ENCODE results near the gene VWA5B1.

VWA5B1 gene

GRCh38 chr1:20366463-20367115, 75.9 kb downstream of the VWA5B1 start:
- DNase-seq (ENCODE audit: low spot score) = no peak

DNA sequence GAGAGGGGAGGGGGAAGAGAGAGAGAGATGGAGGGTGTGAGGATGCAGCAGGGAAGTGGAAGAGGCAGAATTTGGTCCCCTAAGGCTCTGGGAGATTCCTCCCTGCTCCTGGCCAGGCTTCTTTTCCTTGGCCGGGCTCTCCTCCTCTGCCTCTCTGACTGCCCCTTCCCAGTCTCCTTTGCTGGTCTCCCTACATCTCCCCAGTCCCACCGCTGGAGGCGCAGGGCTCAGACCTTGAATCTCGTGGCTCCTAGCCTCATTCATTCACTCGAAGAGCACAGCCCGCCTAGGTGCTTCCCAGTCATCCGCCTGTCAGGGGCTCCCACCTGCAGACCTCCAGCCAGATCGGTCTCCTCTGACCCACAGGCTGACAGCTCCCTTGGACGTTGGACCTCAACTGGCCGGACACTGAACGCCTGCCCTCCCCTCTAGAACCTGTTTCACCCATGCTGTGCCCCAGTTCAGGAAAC, 76.5 kb downstream of the VWA5B1 start:
- peak; percentile 14 for DNase-seq (ENCODE audit: low spot score)

DNA sequence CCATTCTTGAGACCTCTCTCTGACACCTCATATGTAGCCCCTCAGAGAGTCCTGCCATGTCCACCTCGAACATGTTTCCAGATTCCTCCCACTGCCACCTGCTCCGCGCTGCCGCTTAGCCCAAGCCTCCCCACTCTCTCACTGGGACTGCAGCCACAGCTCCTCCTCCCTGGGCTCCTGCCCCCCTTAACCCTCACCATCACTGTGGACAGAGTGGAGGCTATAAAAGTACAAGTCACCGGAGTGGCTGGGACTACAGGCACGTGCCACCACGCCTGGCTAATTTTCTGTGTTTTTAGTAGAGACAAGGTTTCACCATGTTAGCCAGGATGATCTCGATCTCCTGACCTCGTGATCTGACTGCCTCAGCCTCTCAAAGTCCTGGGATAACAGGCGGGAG, 77.0 kb downstream of the VWA5B1 start:
- no peak for DNase-seq (ENCODE audit: low spot score)

DNA sequence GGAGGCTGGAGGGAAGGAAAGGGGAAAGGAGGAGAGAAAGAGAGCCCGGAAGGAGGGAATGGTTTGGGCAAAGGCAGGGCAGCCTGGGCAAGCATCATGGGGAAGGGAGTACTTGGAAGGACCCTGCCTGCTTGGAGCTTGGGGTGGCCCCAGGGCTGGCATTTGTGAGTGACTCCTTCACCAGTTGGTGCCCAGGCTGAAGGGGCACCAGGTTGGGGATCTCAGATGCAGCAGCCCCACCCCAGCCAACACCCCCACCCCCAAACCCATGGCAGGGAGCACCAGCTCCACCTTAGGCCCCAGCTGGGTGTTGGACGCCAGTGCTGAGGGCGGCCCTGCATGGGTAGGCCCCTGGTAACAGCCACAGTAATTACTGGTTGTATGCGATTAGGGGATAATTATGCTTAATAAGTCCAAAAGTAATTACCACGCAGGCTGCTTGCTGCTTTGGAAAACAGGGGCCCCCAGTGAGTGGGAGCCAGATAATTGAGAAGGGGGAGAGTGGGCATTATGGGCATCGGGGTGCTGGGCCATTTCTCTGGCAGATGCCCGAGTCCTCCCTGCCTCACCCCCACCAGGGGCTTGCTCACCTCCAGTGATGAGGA, 78.3 kb downstream of the VWA5B1 start:
- DNase-seq (ENCODE audit: low spot score) = no peak

DNA sequence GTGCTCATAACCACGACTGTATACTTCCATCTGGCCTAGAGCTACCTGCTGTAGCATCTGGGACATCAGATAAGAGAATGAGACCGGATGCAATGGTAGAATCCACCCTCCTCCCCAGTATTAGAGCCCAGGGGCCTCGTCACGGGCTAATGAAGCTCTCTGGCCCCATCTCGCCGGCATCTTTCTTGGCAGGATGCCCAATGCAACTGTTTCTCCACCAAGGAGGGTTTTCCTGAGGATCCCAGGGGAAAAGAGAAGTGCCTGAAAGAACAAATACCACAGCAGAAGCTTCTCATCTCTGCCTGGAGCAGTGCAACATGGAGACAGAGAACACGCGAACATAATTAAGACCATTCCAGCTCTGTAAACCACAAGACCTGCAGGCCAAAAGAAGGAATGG, 80.0 kb downstream of the VWA5B1 start:
- DNase-seq (ENCODE audit: low spot score) = peak; percentile 15

DNA sequence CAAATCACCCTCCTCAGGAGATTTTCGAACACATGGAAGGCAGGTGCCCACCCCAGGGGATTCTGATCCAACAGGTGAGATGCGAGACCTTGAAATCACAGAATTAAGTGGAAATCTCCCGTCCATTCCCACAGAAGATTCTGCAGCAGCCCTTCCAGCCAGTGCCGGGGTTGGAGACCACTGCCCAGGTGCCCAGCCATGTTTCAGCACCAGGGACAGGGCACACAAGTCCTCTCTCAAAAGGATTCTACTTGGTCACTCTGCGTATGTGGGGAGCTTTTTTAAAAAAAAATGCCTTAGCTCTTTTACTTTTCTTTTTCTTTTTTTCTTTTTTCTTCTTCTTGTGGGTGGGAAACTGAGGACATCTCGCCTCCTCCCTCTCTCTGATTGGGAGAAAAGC, 80.7 kb downstream of the VWA5B1 start:
- peak; percentile 22 for DNase-seq (ENCODE audit: low spot score)

- peak; percentile 8 for DNase-seq (ENCODE audit: low spot score)
Measured at GRCh38 chr1:20371883-20372282, 81.2 kb downstream of the VWA5B1 start.

GRCh38 chr1:20372676-20373075, 82.0 kb downstream of the VWA5B1 start:
- no peak for DNase-seq (ENCODE audit: low spot score)

- DNase-seq (ENCODE audit: low spot score) = no peak
Measured at GRCh38 chr1:20373286-20373685, 82.6 kb downstream of the VWA5B1 start.

DNA sequence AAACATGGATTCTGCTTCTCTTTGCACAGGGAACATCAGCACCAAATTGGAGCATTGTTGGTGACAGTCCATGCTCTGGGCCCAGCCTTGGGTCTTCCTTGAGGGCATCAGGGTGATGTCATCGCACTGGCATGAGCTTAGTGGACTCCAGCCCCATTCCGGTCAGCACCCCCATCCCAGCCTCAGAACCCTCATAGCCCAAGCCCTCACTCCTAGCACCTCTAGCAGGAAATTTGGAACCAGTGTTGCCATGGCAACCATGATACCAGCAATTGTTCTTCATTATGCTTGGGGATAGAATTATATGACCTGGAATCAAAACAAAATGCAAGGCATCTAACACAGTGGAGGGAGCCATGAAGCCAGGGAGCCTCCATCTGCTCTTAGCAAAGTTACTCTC, 83.1 kb downstream of the VWA5B1 start:
- DNase-seq (ENCODE audit: low spot score) = no peak

GRCh38 chr1:20375563-20375962, 84.9 kb downstream of the VWA5B1 start:
- no peak for DNase-seq (ENCODE audit: low spot score)

- no peak for DNase-seq (ENCODE audit: low spot score)
Measured at GRCh38 chr1:20376171-20376570, 85.5 kb downstream of the VWA5B1 start.

DNA sequence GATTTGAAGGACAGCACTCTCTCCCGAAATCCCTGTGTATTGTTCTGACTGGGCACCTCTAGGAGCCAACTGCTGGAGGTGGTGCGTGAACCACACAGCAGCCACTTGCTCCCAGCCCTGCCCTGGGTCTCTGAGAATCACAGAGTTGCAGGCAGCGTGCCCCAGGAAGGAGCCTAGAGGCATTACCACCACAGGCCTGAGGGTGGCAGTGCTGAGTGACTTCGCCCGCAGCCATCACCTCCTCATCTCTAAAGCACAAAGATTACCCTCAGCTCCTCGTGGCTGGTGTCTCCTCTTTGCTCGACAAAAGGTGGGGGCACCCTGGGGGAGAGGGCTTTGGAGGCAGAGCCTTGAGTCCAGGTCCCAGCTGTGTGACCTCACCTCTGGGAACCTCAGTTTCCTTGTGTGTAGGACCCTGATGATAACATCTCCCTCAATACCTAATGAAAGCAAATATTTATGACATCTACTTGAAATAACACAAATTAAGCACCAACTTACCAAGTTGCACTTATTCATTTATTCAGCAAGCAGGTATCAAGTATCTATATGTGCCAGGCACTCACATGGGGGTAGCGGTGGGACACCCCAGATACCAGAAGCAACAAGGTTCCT, 86.3 kb downstream of the VWA5B1 start:
- DNase-seq (ENCODE audit: low spot score) = peak; percentile 54

- DNase-seq (ENCODE audit: low spot score) = no peak
Measured at GRCh38 chr1:20377516-20378270, 87.0 kb downstream of the VWA5B1 start.

GRCh38 chr1:20379075-20379474, 88.4 kb downstream of the VWA5B1 start:
- DNase-seq (ENCODE audit: low spot score) = no peak

DNA sequence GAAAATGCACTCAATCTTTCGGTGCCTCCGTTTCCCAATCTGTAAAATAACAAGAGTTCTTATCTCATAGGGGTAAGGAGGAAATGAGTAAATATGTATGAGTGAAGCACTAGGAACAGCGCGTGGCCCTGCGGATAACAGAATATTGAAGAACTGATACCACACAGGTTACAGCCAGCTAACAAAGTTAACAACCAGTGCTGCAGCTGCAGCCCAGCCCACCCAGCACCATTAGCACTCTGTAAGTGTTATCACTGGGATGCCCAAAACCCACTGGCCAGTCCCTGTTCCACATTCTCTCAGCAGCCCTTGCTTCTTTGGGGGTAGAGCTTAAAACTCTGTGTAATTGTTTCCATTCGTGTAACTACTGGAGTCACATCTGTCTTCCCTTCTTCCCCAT, 89.5 kb downstream of the VWA5B1 start:
- DNase-seq (ENCODE audit: low spot score) = no peak

DNA sequence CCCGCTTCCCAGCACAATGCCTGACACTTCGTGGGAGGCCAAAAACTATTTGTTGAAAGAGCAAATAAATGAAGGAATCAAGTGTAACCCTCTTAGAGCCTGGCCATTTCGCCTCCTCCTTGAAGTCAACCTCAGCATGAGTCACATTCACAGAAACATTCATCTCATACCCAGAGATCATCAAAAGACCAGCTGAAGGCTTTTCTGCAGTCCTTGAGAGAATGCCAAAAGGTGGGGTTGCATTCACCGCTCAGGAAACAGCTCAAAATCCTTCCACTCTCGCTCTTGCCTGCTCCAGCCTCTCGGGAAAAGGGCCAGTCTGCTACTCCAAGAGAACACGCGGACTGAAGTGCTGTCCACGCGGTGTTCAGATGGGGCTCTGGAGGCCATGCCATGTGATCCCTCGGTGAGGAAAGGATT, 90.0 kb downstream of the VWA5B1 start:
- peak; percentile 24 for DNase-seq (ENCODE audit: low spot score)

- DNase-seq (ENCODE audit: low spot score) = no peak
Measured at GRCh38 chr1:20381045-20381641, 90.5 kb downstream of the VWA5B1 start.

DNA sequence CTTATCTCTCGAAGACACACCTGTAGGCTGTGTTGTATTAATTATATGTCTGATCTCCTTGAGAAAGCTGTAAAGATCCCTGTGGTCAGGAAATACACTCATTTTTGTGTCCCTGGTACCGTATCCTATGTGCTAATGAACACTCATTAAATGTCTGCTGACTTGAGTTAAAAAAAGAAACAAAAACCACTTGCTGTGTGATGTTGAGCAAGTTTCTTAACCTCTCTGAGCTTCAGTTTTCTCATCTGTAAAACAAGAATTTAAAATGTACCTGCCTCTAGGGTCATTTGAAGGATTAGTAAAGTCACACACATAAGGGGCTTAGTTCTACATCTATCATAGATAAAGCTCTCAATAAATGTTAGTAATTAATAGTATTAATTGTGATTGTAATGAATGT, 91.3 kb downstream of the VWA5B1 start:
- DNase-seq (ENCODE audit: low spot score) = no peak

- no peak for DNase-seq (ENCODE audit: low spot score)
Measured at GRCh38 chr1:20382711-20383110, 92.0 kb downstream of the VWA5B1 start.

DNA sequence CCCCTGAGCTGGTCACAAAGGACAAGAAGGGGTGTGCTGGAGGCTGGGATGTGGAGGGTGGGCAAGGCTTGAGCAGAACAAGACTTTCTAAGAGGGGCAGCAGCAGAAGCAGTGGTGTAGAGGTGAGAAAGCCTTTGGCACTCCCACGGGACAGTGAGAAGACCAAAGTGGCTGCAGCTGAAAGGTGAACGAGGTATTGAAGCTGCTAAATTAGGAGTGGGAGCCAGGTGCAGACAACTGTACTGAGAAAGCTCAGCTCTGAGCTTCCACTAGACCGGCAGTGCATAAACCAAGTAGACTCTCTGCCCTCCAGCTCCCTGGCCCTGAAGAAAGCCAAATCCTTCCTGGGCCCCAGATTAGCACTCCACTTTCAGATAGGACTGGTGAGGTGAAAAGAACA, 93.0 kb downstream of the VWA5B1 start:
- no peak for DNase-seq (ENCODE audit: low spot score)

- no peak for DNase-seq (ENCODE audit: low spot score)
Measured at GRCh38 chr1:20385630-20386029, 95.0 kb downstream of the VWA5B1 start.

Measured in COLO829 (cell line).